CD14-positive monocyte (primary cell): ENCODE results near the gene ECE2. TPM values are rescaled to one million over a fixed set of nuclear protein-coding genes. Genes with fewer than 3 reads are reported as not detected.

Experiments
- DNase-seq, 3 donors: peaks; one replicate each; pipeline ENCODE4 v3.0.0-alpha.2; 2011 to 2022
- H2AFZ ChIP-seq: 2 replicates; pipeline ENCODE4 v1.6.0; 2012; ENCODE audit warnings: mild to moderate bottlenecking, low read depth, low read length, inconsistent platforms; ENCODE audit not compliant: insufficient read depth, poor library complexity, severe bottlenecking
- H3K27ac ChIP-seq, 2 donors: 1 replicate in 1 of 2; 2 replicates in 1 of 2; pipeline ENCODE4 v1.5.1; 2012 to 2013; ENCODE audit warnings: low read length in 2 of 2, control low read depth in 1 of 2, inconsistent platforms in 1 of 2, low read depth in 1 of 2, mild to moderate bottlenecking in 1 of 2
- H3K27me3 ChIP-seq, 2 donors: one replicate each; pipeline versions ENCODE4 v1.6.0 to v1.6.1; 2011 to 2013; ENCODE audit warnings: low read length in 2 of 2; ENCODE audit not compliant: control insufficient read depth in 2 of 2, insufficient read depth in 2 of 2
- H3K36me3 ChIP-seq, 2 donors: replicated peaks in 1 of 2; 1 replicate in 1 of 2; 2 replicates in 1 of 2; pipeline versions ENCODE4 v1.5.1 to v1.6.1; 2012 to 2013; ENCODE audit warnings: low read length in 2 of 2, control low read depth in 1 of 2, inconsistent platforms in 1 of 2, mild to moderate bottlenecking in 1 of 2; ENCODE audit not compliant: insufficient read depth in 2 of 2, control insufficient read depth in 1 of 2
- H3K4me1 ChIP-seq, 2 donors: 1 replicate in 1 of 2; 2 replicates in 1 of 2; pipeline versions ENCODE4 v1.5.1 to v1.6.1; 2012 to 2013; ENCODE audit warnings: low read length in 2 of 2, control low read depth in 1 of 2, inconsistent platforms in 1 of 2, mild to moderate bottlenecking in 1 of 2, moderate library complexity in 1 of 2; ENCODE audit not compliant: insufficient read depth in 2 of 2, control insufficient read depth in 1 of 2
- H3K4me2 ChIP-seq: replicated peaks from 2 replicates; pipeline ENCODE3; 2012; ENCODE audit warnings: low read length, moderate library complexity, mild to moderate bottlenecking; ENCODE audit not compliant: poor library complexity, severe bottlenecking; ENCODE audit errors: extremely low read depth
- H3K4me3 ChIP-seq, 3 experiments: fragments of 200-600 bp in 1 of 3; sonication (generic) in 1 of 3; replicated peaks in 1 of 3; 1 replicate in 2 of 3; 2 replicates in 1 of 3; pipeline ENCODE4 v1.5.1; 2011 to 2013; ENCODE audit warnings: low read length in 3 of 3, mild to moderate bottlenecking in 3 of 3, control low read depth in 2 of 3, low read depth in 2 of 3, inconsistent platforms in 1 of 3, moderate library complexity in 1 of 3
- H3K79me2 ChIP-seq: 2 replicates; pipeline ENCODE4 v1.6.0; 2012; ENCODE audit warnings: mild to moderate bottlenecking, control low read depth, inconsistent platforms, low read length, moderate library complexity; ENCODE audit not compliant: insufficient read depth
- H3K9ac ChIP-seq: 2 replicates; pipeline ENCODE4 v1.6.0; 2017; ENCODE audit warnings: low read length, mild to moderate bottlenecking; ENCODE audit not compliant: insufficient read depth, poor library complexity, severe bottlenecking
- H3K9me3 ChIP-seq, 2 donors: replicated peaks in 1 of 2; 1 replicate in 1 of 2; 2 replicates in 1 of 2; pipeline versions ENCODE4 v1.5.1 to v1.6.1; 2012 to 2013; ENCODE audit warnings: low read length in 2 of 2, control low read depth in 1 of 2; ENCODE audit not compliant: control insufficient read depth in 1 of 2, insufficient read depth in 1 of 2
- H4K20me1 ChIP-seq: 2 replicates; pipeline ENCODE4 v1.6.0; 2012; ENCODE audit warnings: mild to moderate bottlenecking, low read length, control low read depth, moderate library complexity; ENCODE audit not compliant: insufficient read depth
- H3K27ac Mint-ChIP-seq, 7 donors: one replicate each; pipeline ENCODE4 v1.8.0; 2020; ENCODE audit warnings: mild to moderate bottlenecking in 7 of 7, mixed read lengths in 7 of 7, moderate library complexity in 6 of 7, inconsistent platforms in 2 of 7
- H3K27me3 Mint-ChIP-seq, 3 donors: one replicate each; pipeline ENCODE4 v1.8.0; 2021 to 2022; ENCODE audit warnings: low read depth in 3 of 3, mild to moderate bottlenecking in 3 of 3, mixed read lengths in 3 of 3, moderate library complexity in 3 of 3, inconsistent platforms in 1 of 3
- H3K36me3 Mint-ChIP-seq, 2 donors: one replicate each; pipeline ENCODE4 v1.8.0; 2020; ENCODE audit warnings: mixed read lengths in 2 of 2, inconsistent platforms in 1 of 2, mild to moderate bottlenecking in 1 of 2
- H3K4me1 Mint-ChIP-seq: one replicate; pipeline ENCODE4 v1.8.0; 2020; ENCODE audit warnings: mild to moderate bottlenecking, mixed read lengths
- H3K4me3 Mint-ChIP-seq, 2 donors: one replicate each; pipeline ENCODE4 v1.8.0; 2020; ENCODE audit warnings: mild to moderate bottlenecking in 2 of 2, mixed read lengths in 2 of 2, moderate library complexity in 1 of 2
- H3K9me3 Mint-ChIP-seq, 7 donors: one replicate each; pipeline ENCODE4 v1.8.0; 2020 to 2022; ENCODE audit warnings: mixed read lengths in 7 of 7, mild to moderate bottlenecking in 6 of 7, moderate library complexity in 6 of 7, inconsistent platforms in 2 of 7
- CTCF ChIP-seq: fragments of 200-600 bp; IDR thresholded peaks from one replicate; pipeline ENCODE4 v1.8.0; 2022; ENCODE audit warnings: antibody characterized with exemption, mild to moderate bottlenecking
- WGBS: methylation state at CpG from one replicate; pipeline ENCODE4 v1.1.5; 2013; ENCODE audit warnings: missing lambda C conversion rate; ENCODE audit not compliant: insufficient coverage; 5-methylcytosine and 5-hydroxymethylcytosine counted together
- intact Hi-C, 2 donors: fragments of 100-400 bp; cut with micrococcal nuclease; formaldehyde crosslinking; loops; one replicate each; pipeline versions ENCODE4 v1.15.0 to v1.15.1; 2023
- polyA plus RNA-seq, 3 donors: library from polyadenylated mRNA; depleted of rRNA in 1 of 3; unstranded in 2 of 3; stranded (reverse) in 1 of 3; fragments of 300-500 nt in 2 of 3; fragments of >200 nt in 1 of 3; fragmentation: Illumina TruSeq in 2 of 3; gene quantifications; 1 replicate in 2 of 3; 2 replicates in 1 of 3; pipeline ENCODE4 v1.2.3, GENCODE V29; 2012 to 2021

Gene ECE2
- polyA plus RNA-seq, 3 donors = not detected

- no peak for DNase-seq
- no peak overlapping the region for H3K27ac Mint-ChIP-seq
- intact Hi-C loops = loop anchor here in 1 of 2 donors (10.0 kb wide), 1 partner anchor 361 kb away; no protein-coding TSS in a partner anchor
These were observed 20.4 kb upstream of the ECE2 start for GRCh38 chr3:184255291-184256039.

More at GRCh38 chr3:184255291-184256039, 20.4 kb upstream of the ECE2 start:
- WGBS = 100% methylated on average over 2 of the region's 3 CpGs
- no peak overlapping the region for H2AFZ ChIP-seq
- peaks cover 21 to 27% of the 10 kb centered on the region in 2 donors for H3K36me3 Mint-ChIP-seq
- H3K27me3 ChIP-seq = peaks cover 10 to 18% of the 10 kb centered on the region in 2 donors
- peaks cover 13% of the 10 kb centered on the region for H4K20me1 ChIP-seq
- peaks cover 0 to 15% (median 8%) of the 10 kb centered on the region in 7 donors for H3K9me3 Mint-ChIP-seq
- peaks cover 16 to 23% (median 21%) of the 10 kb centered on the region in 3 donors for H3K27me3 Mint-ChIP-seq
- peaks cover 0 to 8% of the 10 kb centered on the region in 2 donors for H3K36me3 ChIP-seq
- H3K4me1 ChIP-seq = peaks cover 5% of the 10 kb centered on the region in 2 donors
- H3K4me3 ChIP-seq = no peak overlapping the region
- H3K4me3 Mint-ChIP-seq = no peak overlapping the region
- H3K79me2 ChIP-seq = no peaks in the 10 kb centered on the region
- peaks cover 8% of the 10 kb centered on the region for H3K4me1 Mint-ChIP-seq
- no peak overlapping the region for H3K9ac ChIP-seq
- TF ChIP-seq CTCF = no peak
- H3K4me2 ChIP-seq = no peak overlapping the region
- no peak overlapping the region for H3K27ac ChIP-seq
- peaks cover 0 to 4% of the 10 kb centered on the region in 2 donors for H3K9me3 ChIP-seq
